Liver (tissue), 4 donors: ENCODE data around the gene GPR68. TPM values are rescaled to one million over a fixed set of nuclear protein-coding genes. Genes with fewer than 3 reads are reported as not detected.

ENCODE experiments used
- polyA plus RNA-seq, 2 donors: library from polyadenylated mRNA; stranded (reverse) in 1 of 2; unstranded in 1 of 2; fragments of 200-250 nt in 1 of 2; fragments of >200 nt in 1 of 2; fragmentation: Nextera tagmentation in 1 of 2; extraction: Ambion mirVana in 1 of 2; gene quantifications; one replicate each; pipeline versions ENCODE4 v1.2.1 to v1.2.3, GENCODE V29; 2013 to 2015
- total RNA-seq, 2 donors: library from RNA; depleted of rRNA; stranded (reverse); fragments of >200 nt; gene quantifications; one replicate each; pipeline ENCODE4 v1.2.3, GENCODE V29; 2014
- donor health status: healthy.
- donor health status: healthy.
- donor health status: healthy.

The GPR68 gene
- total and polyA plus RNA-seq, 4 donors: 0.17 to 0.37 (median 0.33) TPM; not detected in 1

Other genes with a start within 250 kb of the GPR68 start
- 1 to 10 TPM; 1.4 to 2.3 TPM for gene RPS6KA5, start 184.1 kb downstream of the GPR68 start, total RNA-seq
- gene RPS6KA5, start 184.1 kb downstream of the GPR68 start, polyA plus RNA-seq: 1 to 10 TPM in 1 of 2 donors, under 1 TPM in 1; 0.52 to 1.1 TPM
- gene DGLUCY, start 130.6 kb downstream of the GPR68 start, total RNA-seq: 10 to 100 TPM; 26.1 to 58.1 TPM
- gene DGLUCY, start 130.6 kb downstream of the GPR68 start, polyA plus RNA-seq: 10 to 100 TPM; 17.9 to 23.6 TPM
- gene CCDC88C, start 173.1 kb upstream of the GPR68 start, total RNA-seq: 10 to 100 TPM in 1 of 2 donors, 1 to 10 TPM in 1; 6.4 to 10.8 TPM
- 1 to 10 TPM; 1.3 to 1.5 TPM for gene CCDC88C, start 173.1 kb upstream of the GPR68 start, polyA plus RNA-seq